ENCODE measurements around the gene BPNT1.
A peak's percentile ranks its signal among the peaks of the same experiment; 100 is the strongest.

Gene BPNT1

DNA sequence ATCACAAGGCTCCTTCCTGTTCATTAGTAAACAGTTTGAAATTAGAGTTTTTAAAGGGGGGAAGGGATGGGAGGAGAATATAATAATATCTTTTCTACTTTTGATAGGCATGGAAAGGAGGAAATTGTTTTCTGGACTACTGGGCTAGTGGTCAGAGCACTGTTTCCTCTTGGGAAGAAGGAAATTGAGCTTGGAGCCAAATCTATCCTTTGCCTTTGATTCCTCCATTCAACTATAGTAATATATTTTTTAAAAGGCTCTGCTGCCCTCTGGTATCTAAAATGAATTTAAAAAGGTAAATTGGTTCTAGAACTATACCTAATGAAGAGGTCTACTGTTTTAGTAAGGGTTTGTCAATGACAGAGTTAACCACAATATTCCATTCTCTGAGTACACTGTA is 10.2 kb upstream of the BPNT1 start:
- Histone ChIP-seq H3K79me2 (ENCODE audit: control insufficient read depth, low read length) (peaks cover 22% of the 10 kb centered on the region), H3K4me2 (ENCODE audit: low read length) (no peak overlapping the region), H3K36me3 (ENCODE audit: control insufficient read depth, low read length) (peaks cover 69% of the 10 kb centered on the region), H3K27ac (ENCODE audit: low read depth, low read length) (no peak overlapping the region), H4K20me1 (ENCODE audit: control insufficient read depth, insufficient read depth, low read depth, low read length) (no peaks in the 10 kb centered on the region; the same call in 1 of the 2 replicates), H3K4me3 (ENCODE audit: low read length) (no peak overlapping the region), H3K9me3 (ENCODE audit: control insufficient read depth, insufficient read depth, low read length) (no peaks in the 10 kb centered on the region), H3K4me1 (ENCODE audit: control insufficient read depth, low read length) (peaks cover 9% of the 10 kb centered on the region), H3F3A (ENCODE audit: control insufficient read depth, insufficient read depth) (peaks cover 5% of the 10 kb centered on the region; the same call in 1 of the 2 replicates), H3K27me3 (ENCODE audit: control insufficient read depth, low read length) (no peaks in the 10 kb centered on the region), H3K9me2 (replicated peaks; ENCODE audit: control insufficient read depth, low read length) (no peaks in the 10 kb centered on the region)
- TF ChIP-seq CTCF (IDR thresholded peaks at IDR 0.05; ENCODE audit: low read depth, low read length, poor library complexity, severe bottlenecking) (no peak), EZH2phosphoT487 (IDR thresholded peaks at IDR 0.05; ENCODE audit: borderline replicate concordance, low read length) (no peak)

DNA sequence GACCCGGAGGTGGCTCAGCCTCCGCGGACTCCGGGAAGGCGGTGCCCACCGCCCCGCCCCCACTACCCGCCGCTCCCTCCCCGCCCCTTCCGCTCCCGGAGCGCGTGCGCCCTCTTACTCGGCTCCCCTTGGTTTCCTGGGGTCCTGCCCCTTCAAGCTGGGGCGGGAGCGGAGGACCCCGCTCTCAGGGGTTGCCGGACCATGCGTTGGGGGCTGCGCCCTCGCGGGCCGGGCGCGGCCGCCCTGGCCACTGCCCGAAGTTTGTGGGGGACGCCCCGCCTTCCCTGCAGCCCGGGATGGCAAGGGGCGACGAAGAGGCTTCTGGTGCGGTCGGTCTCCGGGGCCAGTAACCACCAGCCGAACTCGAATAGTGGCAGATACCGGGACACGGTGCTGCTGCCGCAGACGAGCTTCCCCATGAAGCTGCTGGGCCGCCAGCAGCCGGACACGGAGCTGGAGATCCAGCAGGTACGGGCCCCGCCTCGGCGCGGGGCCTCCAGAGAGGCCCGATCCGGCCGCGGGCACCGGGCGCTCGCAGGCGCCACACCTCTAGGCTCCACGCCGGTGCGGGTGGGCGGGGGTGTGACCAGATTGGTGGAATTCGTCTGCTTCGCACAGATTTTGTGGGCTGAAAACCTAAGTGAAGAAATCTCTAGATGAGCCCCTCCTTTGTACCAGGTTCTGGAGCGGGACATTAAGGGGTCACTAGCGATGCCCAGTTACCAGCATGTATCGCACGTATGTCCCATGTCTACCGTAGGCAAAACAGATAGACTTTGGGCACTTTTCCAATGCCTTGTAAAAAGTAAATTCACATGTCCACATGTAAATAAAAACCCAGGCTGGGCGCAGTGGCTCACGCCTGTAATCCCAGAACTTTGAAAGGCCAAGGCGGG is 4.7 kb upstream of the BPNT1 start, which contains the start of gene IARS2:
Gene IARS2 (plus strand): TSS at position 117 of the 896 bp plus-strand sequence. CDS start 85 bp downstream, at position 202.
- Histone ChIP-seq H3F3A (ENCODE audit: control insufficient read depth, insufficient read depth) (peaks cover 9% of the 10 kb centered on the region), H3K9me2 (replicated peaks; ENCODE audit: control insufficient read depth, low read length) (no peaks in the 10 kb centered on the region), H4K20me1 (ENCODE audit: control insufficient read depth, insufficient read depth, low read depth, low read length) (no peaks in the 10 kb centered on the region; the same call in 1 of the 2 replicates), H3K27me3 (ENCODE audit: control insufficient read depth, low read length) (no peaks in the 10 kb centered on the region), H3K4me1 (ENCODE audit: control insufficient read depth, low read length) (peaks cover 22% of the 10 kb centered on the region), H3K9me3 (ENCODE audit: control insufficient read depth, insufficient read depth, low read length) (no peaks in the 10 kb centered on the region), H3K79me2 (ENCODE audit: control insufficient read depth, low read length) (peaks cover 34% of the 10 kb centered on the region), H3K4me2 (ENCODE audit: low read length) (peak within 1 kb of the TSS; percentile 89), H3K27ac (ENCODE audit: low read depth, low read length) (peak within 1 kb of the TSS; percentile 45), H3K36me3 (ENCODE audit: control insufficient read depth, low read length) (peaks cover 25% of the 10 kb centered on the region), H3K4me3 (ENCODE audit: low read length) (peak within 1 kb of the TSS; percentile 95)
- TF ChIP-seq CTCF (IDR thresholded peaks at IDR 0.05; ENCODE audit: low read depth, low read length, poor library complexity, severe bottlenecking) (no peak), EZH2phosphoT487 (IDR thresholded peaks at IDR 0.05; ENCODE audit: borderline replicate concordance, low read length) (no peak)

- Histone ChIP-seq H3K27ac (ENCODE audit: low read depth, low read length) (no peak overlapping the region), H3K9me2 (replicated peaks; ENCODE audit: control insufficient read depth, low read length) (no peaks in the 10 kb centered on the region)
- TF ChIP-seq CTCF (IDR thresholded peaks at IDR 0.05; ENCODE audit: low read depth, low read length, poor library complexity, severe bottlenecking) (no peak), EZH2phosphoT487 (IDR thresholded peaks at IDR 0.05; ENCODE audit: borderline replicate concordance, low read length) (no peak)
Measured at GRCh38 chr1:220093361-220094015, 3.9 kb upstream of the BPNT1 start.

More at GRCh38 chr1:220093361-220094015, 3.9 kb upstream of the BPNT1 start:
- Histone ChIP-seq H3K9me3 (ENCODE audit: control insufficient read depth, insufficient read depth, low read length) (no peaks in the 10 kb centered on the region), H3K27me3 (ENCODE audit: control insufficient read depth, low read length) (no peaks in the 10 kb centered on the region), H3K36me3 (ENCODE audit: control insufficient read depth, low read length) (peaks cover 25% of the 10 kb centered on the region), H3K79me2 (ENCODE audit: control insufficient read depth, low read length) (peaks cover 42% of the 10 kb centered on the region), H3K4me2 (ENCODE audit: low read length) (peak overlapping the region; percentile 23), H4K20me1 (ENCODE audit: control insufficient read depth, insufficient read depth, low read depth, low read length) (no peaks in the 10 kb centered on the region; the same call in 1 of the 2 replicates), H3K4me3 (ENCODE audit: low read length) (no peak overlapping the region), H3K4me1 (ENCODE audit: control insufficient read depth, low read length) (peaks cover 23% of the 10 kb centered on the region), H3F3A (ENCODE audit: control insufficient read depth, insufficient read depth) (peaks cover 10% of the 10 kb centered on the region)
